GM19043 (cell line): Measurements from ENCODE around the gene COL4A5.

Experiments
- ATAC-seq: cut with Tn5 transposase; IDR thresholded peaks from one replicate; pipeline ENCODE4 v1.9.1; 2021; ENCODE audit warnings: low read depth; ENCODE audit not compliant: unreplicated experiment

Gene COL4A5

DNA sequence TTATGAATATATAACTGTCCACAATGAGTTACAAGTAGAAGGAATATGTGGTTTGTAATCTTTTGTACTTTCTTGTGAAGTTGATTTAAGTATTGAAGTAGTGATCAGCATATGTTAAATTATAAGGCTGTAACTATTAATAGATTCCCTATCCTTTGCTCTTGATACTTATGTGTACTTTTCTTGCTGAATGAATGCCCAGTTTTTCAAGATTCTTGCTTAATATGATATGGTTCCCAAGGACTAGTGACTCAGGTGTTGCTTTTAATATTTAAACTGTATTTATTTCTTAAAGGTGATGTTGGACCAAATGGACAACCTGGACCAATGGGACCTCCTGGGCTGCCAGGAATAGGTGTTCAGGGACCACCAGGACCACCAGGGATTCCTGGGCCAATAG is 175.0 kb downstream of the COL4A5 start:
- ATAC-seq = no peak

GRCh38 chrX:108640817-108641216 is 201.2 kb downstream of the COL4A5 start:
- ATAC-seq = no peak

DNA sequence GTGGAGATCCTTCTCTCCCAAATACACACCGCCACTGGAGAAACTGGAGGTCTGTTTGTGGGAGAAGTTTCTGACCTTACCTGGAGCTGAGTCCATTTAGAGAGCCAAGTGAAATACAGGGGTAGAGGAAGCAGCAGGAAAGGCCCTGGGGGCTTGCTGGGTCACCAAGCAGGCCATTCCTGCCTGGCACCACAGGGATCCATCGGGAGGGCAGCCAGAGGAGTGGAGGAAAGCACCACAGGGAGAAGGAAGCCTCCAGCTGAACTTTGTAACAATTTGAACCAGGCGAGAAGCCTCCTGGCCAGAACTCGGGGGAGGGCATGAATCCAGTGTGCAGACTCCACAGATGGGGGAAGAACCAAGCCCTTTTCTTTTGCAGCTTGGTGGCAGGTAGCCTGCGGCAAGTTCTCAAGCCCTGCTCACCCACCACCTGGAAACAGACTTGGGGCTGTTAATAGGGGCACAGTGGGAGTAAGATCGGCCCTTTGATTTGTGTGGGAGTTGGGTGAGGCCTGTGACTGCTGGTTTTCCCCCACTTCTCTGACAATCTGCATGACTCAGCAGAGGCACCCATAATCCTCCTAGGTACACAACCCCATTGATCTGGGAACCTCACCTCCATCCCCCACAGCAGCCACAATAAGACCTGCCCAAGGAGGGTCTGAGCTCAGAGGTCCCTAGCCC is 202.1 kb downstream of the COL4A5 start:
- no peak for ATAC-seq

DNA sequence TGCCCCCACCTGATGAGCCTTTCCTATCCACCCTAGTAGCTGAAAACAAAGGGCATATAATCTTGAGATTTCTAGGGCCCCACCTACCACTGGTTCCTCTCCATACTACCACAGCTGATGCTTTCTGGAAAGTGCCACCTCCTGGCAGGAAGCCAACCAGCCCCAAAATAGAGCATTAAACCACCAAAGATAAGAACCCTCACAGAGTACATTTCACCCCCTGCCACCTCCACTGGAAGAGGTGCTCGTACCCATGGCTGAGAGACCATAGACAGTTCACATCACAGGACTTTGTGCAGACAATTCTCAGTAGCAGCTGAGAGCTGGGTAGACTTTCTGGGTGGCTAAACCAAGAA is 202.6 kb downstream of the COL4A5 start:
- ATAC-seq = no peak

DNA sequence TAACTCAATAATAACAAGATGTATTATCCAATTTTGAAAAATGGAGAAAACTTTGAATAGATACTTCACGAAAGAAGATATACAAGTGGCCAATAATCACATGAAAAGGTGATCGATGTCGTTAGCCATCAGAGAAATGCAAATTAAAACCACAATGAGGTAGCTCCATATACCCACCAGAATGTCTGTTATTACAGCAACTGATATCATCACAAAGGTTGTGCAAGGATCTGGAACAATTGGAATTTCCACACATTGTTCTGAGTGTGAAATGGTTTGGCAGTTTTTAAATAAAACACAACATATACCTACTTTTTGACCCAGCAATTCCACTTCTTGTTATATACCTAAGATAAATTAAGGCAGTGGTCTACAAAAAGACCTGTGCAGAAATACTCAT is 225.1 kb downstream of the COL4A5 start:
- no peak for ATAC-seq

DNA sequence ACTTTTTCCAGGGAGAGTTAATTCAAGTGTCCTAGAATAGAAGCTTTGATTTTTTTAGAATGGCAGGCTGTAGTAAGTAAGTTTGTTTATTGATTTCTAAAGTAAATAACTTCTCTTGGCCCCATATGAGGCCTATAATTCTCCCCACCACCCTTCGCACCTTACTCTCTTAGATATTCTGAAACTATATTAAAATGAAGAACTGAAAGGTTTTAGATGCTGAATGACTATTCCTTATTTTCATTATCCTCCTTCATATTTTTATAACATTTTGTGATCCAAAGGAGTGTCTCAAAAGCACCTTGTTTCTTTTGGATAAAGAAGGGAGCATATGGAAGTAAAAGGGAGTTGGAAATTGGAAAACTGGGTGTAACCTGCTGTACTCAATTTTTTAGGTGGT is 226.5 kb downstream of the COL4A5 start:
- no peak for ATAC-seq

DNA sequence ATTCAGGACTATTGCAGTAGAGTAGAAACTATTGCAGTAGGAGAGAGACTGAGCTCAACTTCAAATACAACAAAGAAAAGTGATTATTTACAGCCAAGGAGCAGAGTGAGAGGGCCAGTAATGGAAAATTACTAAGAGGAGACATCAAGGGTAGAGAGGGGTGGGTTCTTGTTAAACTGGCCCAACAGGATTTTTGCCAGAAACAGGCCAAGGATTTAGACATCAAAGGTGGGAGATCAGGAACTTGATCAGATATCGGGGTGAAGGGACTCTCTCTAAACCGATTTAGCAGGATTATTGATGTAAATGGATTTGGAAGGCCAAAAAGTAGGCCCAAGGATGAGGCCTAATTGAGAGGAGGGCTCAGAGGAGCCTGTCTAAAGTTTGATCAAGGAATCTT is 231.9 kb downstream of the COL4A5 start:
- no peak for ATAC-seq

- ATAC-seq = no peak
Measured at GRCh38 chrX:108696690-108697089, 257.1 kb downstream of the COL4A5 start.

DNA sequence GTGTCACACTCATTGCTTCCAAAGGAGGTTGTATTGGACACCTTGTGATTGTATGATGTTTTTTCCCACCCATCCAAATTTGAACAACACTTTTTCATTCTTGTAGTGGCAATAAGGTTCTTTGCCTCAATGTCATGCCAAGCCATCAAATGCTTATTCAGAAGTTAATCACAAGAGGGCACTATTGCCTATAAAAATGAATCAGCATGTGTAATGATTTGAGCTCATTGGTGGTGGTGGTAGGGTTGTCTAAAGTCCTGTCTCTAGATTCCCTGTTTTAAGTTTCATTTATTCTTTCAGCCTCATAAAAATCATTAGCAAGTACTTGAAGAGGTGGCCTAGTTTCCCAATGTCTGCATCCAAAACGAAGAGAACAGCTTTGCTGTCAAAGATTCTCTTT is 259.7 kb downstream of the COL4A5 start:
- no peak for ATAC-seq

DNA sequence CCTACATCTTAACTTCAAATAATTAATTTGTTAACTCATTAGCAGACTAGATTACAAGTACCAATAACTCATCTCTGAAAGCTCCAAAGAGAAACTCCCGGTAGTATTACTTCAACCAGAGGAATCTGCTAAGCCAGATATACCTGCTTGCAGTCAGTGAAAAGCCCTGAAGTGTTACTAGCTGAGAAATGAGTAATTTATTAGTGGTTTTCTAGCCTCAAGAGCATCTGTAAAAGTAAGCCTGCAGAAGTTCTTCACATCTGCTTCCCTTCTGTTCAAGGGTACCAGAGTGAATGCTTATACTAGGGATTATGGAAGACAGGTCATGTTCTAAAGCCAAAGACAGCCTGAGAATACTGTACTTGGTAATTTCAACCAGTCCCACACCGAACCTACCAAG is 262.0 kb downstream of the COL4A5 start:
- ATAC-seq = no peak

- no peak for ATAC-seq
Measured at GRCh38 chrX:108702530-108702929, 262.9 kb downstream of the COL4A5 start.

- no peak for ATAC-seq
Measured at GRCh38 chrX:108704839-108705238, 265.2 kb downstream of the COL4A5 start.

GRCh38 chrX:108712886-108713285 is 273.2 kb downstream of the COL4A5 start:
- ATAC-seq = no peak

GRCh38 chrX:108722561-108722960 is 282.9 kb downstream of the COL4A5 start:
- no peak for ATAC-seq

GRCh38 chrX:108726748-108727147 is 287.1 kb downstream of the COL4A5 start:
- no peak for ATAC-seq

DNA sequence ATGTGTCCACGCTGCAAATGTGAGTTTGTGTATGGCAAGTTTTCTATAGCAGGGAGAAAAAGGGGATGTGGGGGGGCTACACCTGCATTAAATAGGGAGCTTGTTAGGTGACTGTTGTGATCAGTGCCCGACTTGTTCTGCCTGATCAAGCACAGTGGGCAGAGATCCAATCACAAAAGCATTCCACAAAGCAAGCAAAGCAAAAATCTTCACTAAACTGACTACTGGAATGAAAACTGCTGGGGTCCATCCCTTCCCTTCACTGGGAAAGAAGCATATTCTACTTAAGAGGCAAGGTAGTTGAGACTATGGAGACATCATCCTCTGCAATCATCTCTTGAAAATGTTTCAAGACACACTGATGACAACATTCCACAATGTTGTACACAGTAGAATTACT is 291.5 kb downstream of the COL4A5 start:
- ATAC-seq = no peak

DNA sequence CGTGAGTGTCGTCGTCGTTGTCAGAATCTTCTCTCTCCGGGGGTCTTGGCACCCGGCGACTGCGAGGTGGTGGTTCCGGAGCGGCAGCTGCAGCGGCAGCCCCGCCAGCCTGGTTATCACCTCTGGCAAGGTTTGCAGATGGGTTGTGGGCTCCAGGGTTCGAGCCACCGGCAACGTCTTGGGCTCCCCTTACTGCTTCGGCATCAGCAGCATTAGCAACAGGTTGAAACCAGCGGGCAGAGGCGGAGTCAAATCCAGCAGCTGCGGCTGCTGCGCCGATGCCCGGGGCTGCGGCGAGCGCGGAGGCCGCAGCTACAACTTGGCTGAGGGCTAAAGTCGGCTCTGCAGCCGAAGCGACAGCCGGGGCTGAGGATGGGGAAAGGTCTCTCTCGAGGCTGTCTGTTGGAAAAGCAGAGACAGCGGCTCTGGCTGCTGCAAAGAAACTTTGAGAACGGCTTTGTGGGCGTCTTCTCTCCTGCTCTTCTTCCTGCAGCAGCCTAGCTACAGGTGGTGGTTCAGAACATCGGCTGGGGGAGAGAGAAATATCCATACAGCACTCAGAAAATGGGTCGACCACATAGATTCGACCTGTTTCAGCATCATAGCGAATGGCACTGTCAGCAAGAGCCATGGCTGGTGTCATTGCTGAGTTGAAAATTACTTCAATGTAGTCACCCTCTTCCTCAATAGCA is 293.1 kb downstream of the COL4A5 start:
- no peak for ATAC-seq

GRCh38 chrX:108734426-108734825 is 294.8 kb downstream of the COL4A5 start:
- no peak for ATAC-seq

- ATAC-seq = no peak
Measured at GRCh38 chrX:108735091-108735678, 295.5 kb downstream of the COL4A5 start.

- ATAC-seq = no peak
Measured at GRCh38 chrX:108735679-108736508, 296.3 kb downstream of the COL4A5 start.
